HEK293 (cell line): ENCODE results near the gene GRIK4.

ENCODE experiments used
- CTCF ChIP-seq: fragments of 450-650 bp; formaldehyde crosslinking; IDR thresholded peaks from 2 replicates; pipeline ENCODE4 v1.5.1; 2016; ENCODE audit warnings: missing biosample characterization, missing genetic modification characterization
- HIC1 ChIP-seq: fragments of 450-650 bp; formaldehyde crosslinking; IDR thresholded peaks from 2 replicates; pipeline ENCODE4 v1.5.1; 2016; ENCODE audit warnings: missing biosample characterization, missing genetic modification characterization
- MEIS1 ChIP-seq: sonication (generic); formaldehyde crosslinking; IDR thresholded peaks from 2 replicates; pipeline ENCODE4 v1.8.1; 2022; ENCODE audit warnings: missing genetic modification reagents, mild to moderate bottlenecking, borderline replicate concordance
- ZBTB7A ChIP-seq: fragments of 450-650 bp; formaldehyde crosslinking; IDR thresholded peaks from 2 replicates; pipeline ENCODE4 v1.5.1; 2016; ENCODE audit warnings: low read depth, missing biosample characterization, missing genetic modification characterization
- ZNF274 ChIP-seq, 2 experiments: fragments of 200-500 bp in 1 of 2; fragments of 450-650 bp in 1 of 2; sonication (Bioruptor generic) in 1 of 2; formaldehyde crosslinking in 1 of 2; IDR thresholded peaks; 2 replicates each; pipeline versions ENCODE4 v1.5.1 to v1.6.1; 2014 to 2016; ENCODE audit warnings: borderline replicate concordance in 1 of 2, inconsistent platforms in 1 of 2, low read length in 1 of 2, missing biosample characterization in 1 of 2, missing genetic modification characterization in 1 of 2
- ZNF654 ChIP-seq: fragments of 450-650 bp; formaldehyde crosslinking; IDR thresholded peaks from 2 replicates; pipeline ENCODE4 v1.5.1; 2016; ENCODE audit warnings: low read depth, missing biosample characterization, missing genetic modification characterization
- ZSCAN30 ChIP-seq: fragments of 450-650 bp; IDR thresholded peaks from 2 replicates; pipeline ENCODE4 v1.5.1; 2018; ENCODE audit warnings: missing biosample characterization, mild to moderate bottlenecking, missing genetic modification characterization, moderate library complexity

DNA sequence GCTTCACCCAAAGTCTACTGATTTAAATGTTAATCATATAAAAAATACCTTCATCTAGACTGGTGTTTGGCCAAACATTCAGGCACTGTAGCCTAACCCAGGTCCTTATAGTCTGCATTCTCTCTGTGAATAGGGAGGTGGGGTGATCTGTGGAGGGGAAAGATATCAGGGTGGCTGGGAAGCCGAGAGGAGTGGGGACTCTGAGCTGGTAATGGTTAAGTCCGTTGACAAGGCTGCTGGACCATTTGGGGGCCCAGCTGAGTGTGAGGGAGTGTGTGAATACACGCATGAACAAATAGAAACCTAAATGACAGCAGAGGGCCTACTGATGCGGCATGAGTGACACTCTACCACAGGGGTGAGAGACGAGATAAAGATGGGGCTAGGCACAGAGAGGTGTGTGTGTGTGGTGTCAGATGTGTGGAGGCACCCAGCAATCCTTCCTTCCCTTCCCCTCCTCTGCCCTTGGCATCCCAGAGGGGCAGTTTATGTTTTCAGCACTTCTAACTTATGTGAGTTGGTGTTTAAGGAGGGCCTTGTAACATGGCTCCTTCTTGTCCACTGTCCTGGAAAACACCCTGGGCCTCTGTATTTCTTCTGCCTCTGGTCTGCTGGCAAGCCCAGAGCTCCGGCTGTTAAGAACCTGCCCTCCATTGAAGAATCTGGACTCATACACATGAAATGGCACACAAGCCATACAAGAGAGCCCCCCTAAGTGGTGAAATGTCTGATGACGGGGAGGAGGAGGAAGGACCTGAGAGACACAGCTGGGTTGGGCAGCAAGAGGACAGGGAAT lies 263.2 kb downstream of the GRIK4 start:
- no peak for TF ChIP-seq CTCF
- no peak for TF ChIP-seq MEIS1 (CRISPR knock-in tag)
- TF ChIP-seq ZNF274 (IDR thresholded peaks at IDR 0.05; ENCODE audit: low read length), result no peak
- no peak for TF ChIP-seq ZNF274 (tag by site-specific recombination; IDR thresholded peaks at IDR 0.05; ENCODE audit: borderline replicate concordance)
- no peak for TF ChIP-seq ZBTB7A (tag by site-specific recombination)
- TF ChIP-seq ZSCAN30 (tag by site-specific recombination), result no peak
- TF ChIP-seq HIC1 (tag by site-specific recombination), result no peak
- no peak for TF ChIP-seq ZNF654 (tag by site-specific recombination)
